Endothelial cell of umbilical vein (primary cell): ENCODE results near the gene PTGDS. TPM values are rescaled to one million over a fixed set of nuclear protein-coding genes. Genes with fewer than 3 reads are reported as not detected.

ENCODE experiments used
- BruUV-seq: library from RNA; stranded (reverse); fragments of 400-500 nt; replicated peaks from 2 replicates; lab custom pipeline; 2021; lab: Mats Ljungman, UMichigan
- CTCF ChIA-PET: fragments of 300-600, 350-600 bp; sonication (Branson Sonifier 250); formaldehyde crosslinking; loops from one replicate; lab custom pipeline; 2021; ENCODE audit warnings: antibody characterized with exemption, inconsistent platforms; lab: Charles Lee
- POLR2A ChIA-PET: fragments of 300-600, 350-600 bp; sonication (Branson Sonifier 250); formaldehyde crosslinking; loops from one replicate; lab custom pipeline; 2021; ENCODE audit warnings: antibody characterized with exemption, inconsistent platforms; lab: Charles Lee
- DNase-seq: peaks from one replicate; pipeline ENCODE4 v3.0.0-alpha.2; 2011; ENCODE audit warnings: low read depth, low spot score
- FAIRE-seq: peaks from 2 replicates; lab custom pipeline; 2011; peaks lifted over from hg19 to GRCh38; lab: Jason Lieb, UNC
- H2AFZ ChIP-seq: 2 replicates; pipeline ENCODE4 v1.6.0; 2012; ENCODE audit warnings: low read depth, low read length, control low read depth, inconsistent platforms
- H3K27ac ChIP-seq: 2 replicates; pipeline ENCODE4 v1.5.1; 2011; ENCODE audit warnings: low read depth, mild to moderate bottlenecking, control low read depth, low read length, moderate library complexity; ENCODE audit not compliant: insufficient read depth
- H3K27me3 ChIP-seq, 2 experiments: 2 replicates each; pipeline versions ENCODE4 v1.6.0 to v1.6.1; 2011; ENCODE audit warnings: low read length in 2 of 2, mixed read lengths in 1 of 2; ENCODE audit not compliant: control insufficient read depth in 2 of 2, insufficient read depth in 2 of 2
- H3K36me3 ChIP-seq, 2 experiments: 2 replicates in 1 of 2; 3 replicates in 1 of 2; pipeline ENCODE4 v1.5.1; 2011; ENCODE audit warnings: low read length in 2 of 2, mild to moderate bottlenecking in 1 of 2, moderate library complexity in 1 of 2; ENCODE audit not compliant: control insufficient read depth in 2 of 2, insufficient read depth in 2 of 2; ENCODE audit errors: extremely low read depth in 1 of 2
- H3K4me1 ChIP-seq: 3 replicates; pipeline ENCODE4 v1.5.1; 2011; ENCODE audit warnings: mild to moderate bottlenecking, low read length; ENCODE audit not compliant: control insufficient read depth, insufficient read depth; ENCODE audit errors: extremely low read depth
- H3K4me2 ChIP-seq: 2 replicates; pipeline ENCODE4 v1.6.1; 2011; ENCODE audit warnings: low read length, control low read depth, mixed read lengths; ENCODE audit not compliant: insufficient read depth
- H3K4me3 ChIP-seq, 3 experiments: fragments of 200-600 bp in 1 of 3; sonication (generic), shearing (Covaris generic) in 1 of 3; replicated peaks in 1 of 3; 2 replicates each; pipeline ENCODE4 v1.5.1; 2011 to 2016; ENCODE audit warnings: control low read depth in 3 of 3, low read length in 3 of 3, mild to moderate bottlenecking in 2 of 3, inconsistent platforms in 1 of 3, low read depth in 1 of 3, moderate library complexity in 1 of 3; ENCODE audit not compliant: insufficient read depth in 1 of 3
- H3K79me2 ChIP-seq: 2 replicates; pipeline ENCODE4 v1.6.0; 2012; ENCODE audit warnings: low read length, inconsistent platforms; ENCODE audit not compliant: control insufficient read depth, insufficient read depth
- H3K9ac ChIP-seq: replicated peaks from 2 replicates; pipeline ENCODE3; 2011; ENCODE audit warnings: low read length, control low read depth; ENCODE audit not compliant: insufficient read depth; ENCODE audit errors: extremely low read depth
- H3K9me1 ChIP-seq: replicated peaks from 3 replicates; pipeline ENCODE4 v1.6.0; 2011; ENCODE audit warnings: mild to moderate bottlenecking, low read length; ENCODE audit not compliant: control insufficient read depth, insufficient read depth; ENCODE audit errors: extremely low read depth
- H3K9me3 ChIP-seq: replicated peaks from 2 replicates; pipeline ENCODE4 v1.5.1; 2012; ENCODE audit warnings: low read length, inconsistent platforms; ENCODE audit not compliant: control insufficient read depth, insufficient read depth
- H4K20me1 ChIP-seq: replicated peaks from 2 replicates; pipeline ENCODE3; 2011; ENCODE audit warnings: mild to moderate bottlenecking, low read length; ENCODE audit not compliant: control insufficient read depth, insufficient read depth; ENCODE audit errors: extremely low read depth
- CTCF ChIP-seq, 2 donors: IDR thresholded peaks; 1 replicate in 1 of 2; 2 replicates in 1 of 2; pipeline ENCODE4 v1.5.1; 2011; ENCODE audit warnings: low read length in 2 of 2, mild to moderate bottlenecking in 2 of 2, moderate library complexity in 2 of 2, control low read depth in 1 of 2, inconsistent platforms in 1 of 2, low read depth in 1 of 2; ENCODE audit not compliant: insufficient read depth in 1 of 2; ENCODE audit errors: extremely low read depth in 1 of 2
- EZH2 ChIP-seq: IDR thresholded peaks from 2 replicates; pipeline ENCODE4 v1.6.1; 2012; ENCODE audit warnings: borderline replicate concordance, low read depth, mild to moderate bottlenecking, moderate library complexity, low read length, inconsistent platforms; ENCODE audit not compliant: severe bottlenecking
- FOS ChIP-seq: IDR thresholded peaks from 2 replicates; pipeline ENCODE4 v1.6.1; 2011; ENCODE audit warnings: mild to moderate bottlenecking, low read length, moderate library complexity, borderline replicate concordance; ENCODE audit not compliant: insufficient read depth
- GATA2 ChIP-seq: IDR thresholded peaks from 2 replicates; pipeline ENCODE4 v1.7.0; 2011; ENCODE audit warnings: low read depth, mild to moderate bottlenecking, moderate library complexity, mixed read lengths, low read length; ENCODE audit not compliant: insufficient read length, insufficient read depth
- JUN ChIP-seq: IDR thresholded peaks from 2 replicates; pipeline ENCODE4 v1.6.1; 2011; ENCODE audit warnings: borderline replicate concordance, low read depth; ENCODE audit not compliant: insufficient read length, insufficient read depth
- MYC ChIP-seq: IDR thresholded peaks from one replicate; pipeline ENCODE4 v1.6.1; 2011; ENCODE audit warnings: mild to moderate bottlenecking, low read depth, low read length
- POLR2A ChIP-seq: IDR thresholded peaks from 2 replicates; pipeline ENCODE4 v1.6.1; 2012; ENCODE audit warnings: low read depth, mild to moderate bottlenecking, control low read depth, low read length
- POLR2AphosphoS5 ChIP-seq: IDR thresholded peaks from 2 replicates; pipeline ENCODE4 v1.6.1; 2012; ENCODE audit warnings: low read depth, mild to moderate bottlenecking, control low read depth, low read length, moderate library complexity; ENCODE audit not compliant: insufficient read depth
- dilution Hi-C: fragments of 300-500 bp; cut with MboI; formaldehyde crosslinking; loops from one replicate; pipeline ENCODE4 v1.15.0; 2019; ENCODE audit warnings: low sequenced_read_pairs; ENCODE audit not compliant: extremely low pct_ligation_motif_present
- intact Hi-C: fragments of 100-400 bp; cut with micrococcal nuclease; formaldehyde crosslinking; loops from one replicate; pipeline ENCODE4 v1.10.0; 2022
- polyA plus RNA-seq, 4 experiments: library from polyadenylated mRNA; depleted of rRNA in 3 of 4; stranded (reverse) in 3 of 4; unstranded in 1 of 4; fragments of >200 nt; gene quantifications; 2 replicates each; pipeline versions ENCODE4 v1.2.1 to v1.2.3, GENCODE V29; 2011 to 2012; ENCODE audit warnings: missing spikeins in 1 of 4
- total RNA-seq: library from RNA; stranded (reverse); gene quantifications from 2 replicates; pipeline ENCODE4 v1.2.3, GENCODE V29; 2021
- TF ChIP-seq, protein P1 (sequence below): IDR thresholded peaks from 2 replicates; pipeline ENCODE4 v1.6.1; 2011; ENCODE audit not compliant: insufficient read depth, insufficient read length

Gene PTGDS
- total and polyA plus RNA-seq, 2 donors (not counting 3 experiments of a cell fraction or from before 2014, with no cell fraction given), result not detected

DNA sequence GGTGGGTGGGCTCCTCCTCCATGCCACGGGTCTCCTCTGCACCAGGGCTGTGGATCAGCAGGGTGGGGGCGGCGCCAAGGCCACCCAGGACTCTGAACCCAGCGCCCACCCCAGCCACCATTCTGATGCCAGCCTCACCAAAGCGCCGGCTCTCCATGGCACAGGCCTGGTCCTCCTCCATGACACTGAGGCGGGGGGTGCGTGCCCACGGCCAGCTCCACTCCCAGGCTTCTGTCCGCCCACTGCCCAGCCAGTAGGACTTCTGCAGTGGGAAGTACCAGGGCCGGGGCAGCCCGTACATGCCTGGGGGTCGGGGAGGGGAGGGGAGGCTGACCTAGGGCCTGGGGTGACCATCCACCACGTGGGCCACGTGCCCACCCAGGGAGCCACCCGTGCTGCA is 39.1 kb downstream of the PTGDS start:
- H3K79me2 ChIP-seq, result no peaks in the 10 kb centered on the region
- H3K9me1 ChIP-seq, result no peaks in the 10 kb centered on the region
- no peak overlapping the region for H3K9ac ChIP-seq
- H3K4me1 ChIP-seq, result no peaks in the 10 kb centered on the region
- no peaks in the 10 kb centered on the region for H3K36me3 ChIP-seq
- no peak overlapping the region for H3K27ac ChIP-seq
- dilution Hi-C loops (no loop called here), intact Hi-C loops (no loop called here)
- no peak for FAIRE-seq
- no peaks in the 10 kb centered on the region for H3K27me3 ChIP-seq
- no peaks in the 10 kb centered on the region for H3K9me3 ChIP-seq
- no TSS peak for BruUV-seq
- no peaks in the 10 kb centered on the region for H4K20me1 ChIP-seq
- no peak for TF ChIP-seq JUN
- no peak for TF ChIP-seq GATA2
- TF ChIP-seq POLR2AphosphoS5, result no peak
- TF ChIP-seq, protein P1, sequence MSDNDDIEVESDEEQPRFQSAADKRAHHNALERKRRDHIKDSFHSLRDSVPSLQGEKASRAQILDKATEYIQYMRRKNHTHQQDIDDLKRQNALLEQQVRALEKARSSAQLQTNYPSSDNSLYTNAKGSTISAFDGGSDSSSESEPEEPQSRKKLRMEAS, result no peak
- TF ChIP-seq CTCF (IDR thresholded peaks at IDR 0.05; ENCODE audit: extremely low read depth in 1 of 2, insufficient read depth in 1 of 2, low read depth in 1 of 2, low read length in 2 of 2), result no peak
- TF ChIP-seq MYC, result no peak
- TF ChIP-seq EZH2, result no peak
- no peak for TF ChIP-seq FOS
- TF ChIP-seq POLR2A, result no peak
- H3K4me2 ChIP-seq, result no peak overlapping the region
- ChIA-PET CTCF (interaction anchor here (1.6 to 2.0 kb wide), 2 partner anchors 13 kb away, joined by 5 to 10 read pairs; no protein-coding TSS in a partner anchor), POLR2A (no interaction called here)
- DNase-seq, result no peak
- H3K4me3 ChIP-seq, result no peak overlapping the region
- H2AFZ ChIP-seq, result no peak overlapping the region
